ENCODE data around the gene ADI1.

GRCh38 chr2:3467654-3468053 is 51.7 kb downstream of the ADI1 start:
- TF ChIP-seq POLR2A (IDR thresholded peaks at IDR 0.05; ENCODE audit: control extremely low read depth in 1 of 2, low read depth in 2 of 2, low read length in 2 of 2), result no peak
- TF ChIP-seq CTCF (IDR thresholded peaks at IDR 0.05; ENCODE audit: control extremely low read depth in 1 of 3, insufficient read depth in 1 of 3, low read depth in 1 of 3, low read length in 3 of 3), result no peak
- TF ChIP-seq HDAC6 (IDR thresholded peaks at IDR 0.05; ENCODE audit: low read depth, low read length), result no peak
- no peak for TF ChIP-seq TBP (IDR thresholded peaks at IDR 0.05; ENCODE audit: low read depth, low read length)
- TF ChIP-seq CREB1 (IDR thresholded peaks at IDR 0.05), result no peak
- TF ChIP-seq JUND (IDR thresholded peaks at IDR 0.05; ENCODE audit: low read length), result no peak
- TF ChIP-seq RFX5 (IDR thresholded peaks at IDR 0.05; ENCODE audit: borderline replicate concordance, low read depth, low read length), result no peak

All from H1 (cell line).